Measurements from ENCODE around the gene BMP8B.
"Not testable (repeated sequence)": the region's sequence is repeated elsewhere in the genome, so short reads cannot be mapped to it uniquely, and the experiment has no call there.

BMP8B gene

DNA sequence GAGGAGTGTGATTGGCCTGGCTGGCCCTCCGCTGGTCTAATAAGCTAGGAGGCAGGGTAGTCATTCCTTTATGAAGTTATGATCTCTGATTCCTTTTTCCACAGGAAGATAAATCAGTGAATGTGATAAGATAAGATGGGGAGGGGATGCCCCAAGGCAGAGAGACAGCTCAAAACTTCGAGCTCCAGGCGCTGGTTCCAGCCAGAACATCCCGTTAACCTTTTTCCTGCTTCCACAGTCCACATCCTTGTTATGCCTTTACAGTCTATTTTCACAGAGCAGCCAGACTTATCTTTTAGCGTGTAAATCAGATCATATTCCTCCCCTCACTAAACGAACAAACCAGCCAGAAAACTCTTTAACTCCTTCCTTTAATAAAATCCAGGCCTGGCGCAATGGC is 38.5 kb upstream of the BMP8B start:
- Histone ChIP-seq H3K4me1 (ENCODE audit: insufficient read depth, low read length) (no peaks in the 10 kb centered on the region), H3K9ac (ENCODE audit: low read depth, low read length) (no peak overlapping the region), H3K27me3 (ENCODE audit: insufficient read depth, low read length) (no peaks in the 10 kb centered on the region), H3K9me3 (ENCODE audit: insufficient read depth, low read depth, low read length) (no peaks in the 10 kb centered on the region), H3K36me3 (ENCODE audit: insufficient read depth, low read depth, low read length) (no peaks in the 10 kb centered on the region), H3K27ac (ENCODE audit: low read length) (no peak overlapping the region), H3K4me3 (ENCODE audit: low read length) (no peak overlapping the region)

DNA sequence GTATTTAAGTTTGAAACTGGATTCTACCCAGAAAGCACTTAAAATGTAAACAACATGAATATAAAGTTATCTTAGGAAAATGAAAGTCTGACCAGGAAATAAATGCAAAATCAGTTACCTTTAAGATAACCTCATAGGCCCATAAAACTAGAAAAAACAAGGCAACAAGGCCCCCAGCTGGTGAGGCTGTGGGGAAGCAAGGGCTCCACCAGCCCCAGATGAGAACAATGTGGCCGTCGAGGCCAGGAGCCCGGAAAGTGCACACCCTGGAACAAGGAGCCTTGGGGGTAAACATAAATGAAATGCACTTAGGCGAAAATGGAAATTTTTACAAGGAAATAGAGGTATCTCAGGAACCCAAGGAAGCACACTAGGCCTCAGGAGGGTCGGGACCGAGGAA is 37.9 kb upstream of the BMP8B start:
- Histone ChIP-seq H3K9ac (ENCODE audit: low read depth, low read length) (no peak overlapping the region), H3K27me3 (ENCODE audit: insufficient read depth, low read length) (no peaks in the 10 kb centered on the region), H3K36me3 (ENCODE audit: insufficient read depth, low read depth, low read length) (no peaks in the 10 kb centered on the region), H3K9me3 (ENCODE audit: insufficient read depth, low read depth, low read length) (no peaks in the 10 kb centered on the region), H3K4me3 (ENCODE audit: low read length) (no peak overlapping the region), H3K4me1 (ENCODE audit: insufficient read depth, low read length) (no peaks in the 10 kb centered on the region), H3K27ac (ENCODE audit: low read length) (no peak overlapping the region)

DNA sequence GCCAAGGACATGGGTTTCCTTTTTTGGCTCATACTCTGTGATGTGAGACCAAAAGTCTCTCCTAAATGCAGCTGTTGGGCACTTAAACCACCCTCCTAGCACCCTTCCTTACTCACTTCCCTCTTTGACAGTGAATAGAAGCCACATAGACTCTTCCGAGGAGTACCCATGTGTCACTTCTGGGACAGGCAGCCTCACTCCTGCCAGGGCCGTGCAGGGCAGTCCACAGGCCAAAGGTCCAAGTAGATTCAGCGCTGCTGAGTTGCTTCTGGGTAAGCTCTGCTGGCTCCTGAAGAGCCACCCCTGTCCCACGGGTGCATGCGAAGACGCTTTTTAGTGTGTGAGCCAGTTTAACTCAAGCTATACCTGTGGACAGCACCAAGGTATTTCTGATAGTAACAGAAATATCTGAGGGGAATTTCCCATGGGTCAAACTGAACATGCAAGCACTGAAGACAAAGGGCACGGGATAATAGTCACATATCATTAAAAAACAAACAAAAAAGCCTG is 36.8 kb upstream of the BMP8B start:
- Histone ChIP-seq H3K9ac (ENCODE audit: low read depth, low read length) (no peak overlapping the region), H3K27me3 (ENCODE audit: insufficient read depth, low read length) (no peaks in the 10 kb centered on the region), H3K4me1 (ENCODE audit: insufficient read depth, low read length) (no peaks in the 10 kb centered on the region), H3K27ac (ENCODE audit: low read length) (no peak overlapping the region), H3K9me3 (ENCODE audit: insufficient read depth, low read depth, low read length) (no peaks in the 10 kb centered on the region), H3K4me3 (ENCODE audit: low read length) (no peak overlapping the region), H3K36me3 (ENCODE audit: insufficient read depth, low read depth, low read length) (no peaks in the 10 kb centered on the region)

DNA sequence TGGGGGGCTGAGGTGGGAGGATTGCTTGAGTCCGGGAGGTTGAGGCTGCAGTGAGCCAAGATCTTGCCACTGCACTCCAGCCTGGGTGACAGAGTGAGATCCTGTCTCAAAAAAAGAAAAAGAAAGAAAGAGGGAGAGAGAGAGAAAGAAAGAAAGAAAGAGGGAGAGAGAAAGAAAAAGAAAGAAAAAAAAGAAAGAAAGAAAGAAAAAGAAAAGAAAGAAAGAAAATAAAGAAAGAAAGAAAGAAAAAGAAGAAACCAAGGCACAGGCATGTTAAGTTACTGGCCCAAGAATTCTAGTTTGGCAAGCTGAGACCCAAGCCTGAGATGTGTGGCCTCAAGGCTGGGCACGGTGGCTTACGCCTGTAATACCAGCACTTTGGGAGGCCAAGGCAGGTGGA is 34.8 kb upstream of the BMP8B start:
- H3K9me3 ChIP-seq (ENCODE audit: insufficient read depth, low read depth, low read length); H3K27ac ChIP-seq (ENCODE audit: low read length); H3K27me3 ChIP-seq (ENCODE audit: insufficient read depth, low read length); H3K36me3 ChIP-seq (ENCODE audit: insufficient read depth, low read depth, low read length); H3K4me3 ChIP-seq (ENCODE audit: low read length); H3K4me1 ChIP-seq (ENCODE audit: insufficient read depth, low read length); H3K9ac ChIP-seq (ENCODE audit: low read depth, low read length): not testable (repeated sequence)

DNA sequence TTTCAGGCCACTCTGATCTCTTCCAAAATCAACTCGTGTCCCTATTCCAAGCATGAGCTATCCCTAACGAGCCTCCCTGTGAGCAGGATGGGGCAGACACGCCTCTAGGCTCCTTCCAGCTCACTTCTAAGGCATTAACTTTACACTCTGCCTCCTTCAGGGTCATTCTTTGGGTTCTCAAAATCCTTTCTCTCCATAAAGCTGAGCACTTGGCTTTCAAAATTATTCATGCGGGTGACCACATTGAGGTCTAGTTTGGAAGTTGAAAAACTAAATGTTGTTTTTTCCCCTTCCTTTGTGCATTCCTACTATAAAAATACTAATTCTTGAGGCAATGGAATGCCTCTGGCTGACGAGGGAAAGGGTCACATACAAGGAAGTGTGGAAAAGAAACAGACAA is 33.5 kb upstream of the BMP8B start:
- H3K27ac ChIP-seq (ENCODE audit: low read length), result no peak overlapping the region
- H3K4me1 ChIP-seq (ENCODE audit: insufficient read depth, low read length), result no peaks in the 10 kb centered on the region
- H3K4me3 ChIP-seq (ENCODE audit: low read length), result no peak overlapping the region
- no peaks in the 10 kb centered on the region for H3K27me3 ChIP-seq (ENCODE audit: insufficient read depth, low read length)
- H3K9ac ChIP-seq (ENCODE audit: low read depth, low read length), result no peak overlapping the region
- H3K9me3 ChIP-seq (ENCODE audit: insufficient read depth, low read depth, low read length), result no peaks in the 10 kb centered on the region
- H3K36me3 ChIP-seq (ENCODE audit: insufficient read depth, low read depth, low read length), result no peaks in the 10 kb centered on the region

DNA sequence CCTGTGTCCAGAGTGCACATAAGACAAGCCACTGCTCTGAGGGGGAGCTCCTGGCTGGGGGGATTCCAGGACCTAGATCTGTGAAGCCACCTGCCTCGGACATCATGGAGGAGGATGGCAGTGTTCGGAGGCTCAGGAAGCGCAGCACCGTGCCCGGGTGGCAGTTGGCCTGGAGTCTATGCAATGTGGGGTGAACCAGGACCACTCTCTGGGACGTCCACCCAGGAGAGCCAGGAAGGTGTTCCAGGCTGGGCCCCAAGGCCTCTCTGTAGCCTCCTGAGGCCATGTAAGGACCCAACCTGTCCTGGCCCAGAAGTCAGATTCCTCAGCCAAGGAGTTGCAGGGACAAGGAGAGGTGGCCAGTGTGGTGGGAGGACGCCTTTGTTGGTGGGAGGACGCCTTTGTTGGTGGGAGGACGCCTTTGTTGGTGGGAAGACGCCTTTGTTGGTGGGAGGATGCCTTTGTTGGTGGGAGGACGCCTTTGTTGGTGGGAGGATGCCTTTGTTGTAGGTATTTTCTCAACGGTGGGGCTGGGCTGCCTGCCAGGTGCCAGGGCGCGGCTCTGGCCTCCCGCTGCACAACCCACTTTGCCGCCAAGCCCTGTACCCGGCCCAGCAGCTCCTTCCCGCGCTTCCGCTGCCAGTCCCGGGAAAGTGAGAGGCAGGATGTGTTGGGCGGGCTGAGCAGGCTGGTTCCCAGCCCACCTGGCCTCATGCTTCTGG is 30.6 kb upstream of the BMP8B start:
- H3K36me3 ChIP-seq (ENCODE audit: insufficient read depth, low read depth, low read length), result no peaks in the 10 kb centered on the region
- H3K4me1 ChIP-seq (ENCODE audit: insufficient read depth, low read length), result no peaks in the 10 kb centered on the region
- H3K9ac ChIP-seq (ENCODE audit: low read depth, low read length), result no peak overlapping the region
- H3K27ac ChIP-seq (ENCODE audit: low read length), result no peak overlapping the region
- no peaks in the 10 kb centered on the region for H3K9me3 ChIP-seq (ENCODE audit: insufficient read depth, low read depth, low read length)
- no peak overlapping the region for H3K4me3 ChIP-seq (ENCODE audit: low read length)
- no peaks in the 10 kb centered on the region for H3K27me3 ChIP-seq (ENCODE audit: insufficient read depth, low read length)

DNA sequence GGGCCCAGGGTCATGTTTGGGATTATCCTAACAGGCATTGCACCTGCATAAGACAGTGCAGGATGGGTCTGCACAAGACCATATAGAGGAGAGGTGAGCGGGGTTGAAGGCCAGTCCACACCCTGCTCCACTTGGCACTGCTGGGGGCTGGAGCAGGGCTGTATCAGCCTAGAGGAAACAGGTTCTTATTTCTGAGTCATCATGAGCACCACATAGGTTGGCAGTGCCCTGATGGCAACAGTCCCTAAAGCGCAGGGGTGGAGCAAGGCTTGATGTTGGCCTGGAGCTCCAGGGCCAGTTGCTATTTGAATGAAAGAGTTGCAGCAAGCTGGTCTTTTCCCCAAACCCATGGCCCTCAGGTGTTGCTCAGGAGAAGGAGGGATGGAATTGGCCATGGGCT is 29.8 kb upstream of the BMP8B start:
- Histone ChIP-seq H3K9me3 (ENCODE audit: insufficient read depth, low read depth, low read length) (no peaks in the 10 kb centered on the region), H3K4me3 (ENCODE audit: low read length) (no peak overlapping the region), H3K27me3 (ENCODE audit: insufficient read depth, low read length) (no peaks in the 10 kb centered on the region), H3K4me1 (ENCODE audit: insufficient read depth, low read length) (no peaks in the 10 kb centered on the region), H3K36me3 (ENCODE audit: insufficient read depth, low read depth, low read length) (no peaks in the 10 kb centered on the region), H3K9ac (ENCODE audit: low read depth, low read length) (no peak overlapping the region), H3K27ac (ENCODE audit: low read length) (no peak overlapping the region)

DNA sequence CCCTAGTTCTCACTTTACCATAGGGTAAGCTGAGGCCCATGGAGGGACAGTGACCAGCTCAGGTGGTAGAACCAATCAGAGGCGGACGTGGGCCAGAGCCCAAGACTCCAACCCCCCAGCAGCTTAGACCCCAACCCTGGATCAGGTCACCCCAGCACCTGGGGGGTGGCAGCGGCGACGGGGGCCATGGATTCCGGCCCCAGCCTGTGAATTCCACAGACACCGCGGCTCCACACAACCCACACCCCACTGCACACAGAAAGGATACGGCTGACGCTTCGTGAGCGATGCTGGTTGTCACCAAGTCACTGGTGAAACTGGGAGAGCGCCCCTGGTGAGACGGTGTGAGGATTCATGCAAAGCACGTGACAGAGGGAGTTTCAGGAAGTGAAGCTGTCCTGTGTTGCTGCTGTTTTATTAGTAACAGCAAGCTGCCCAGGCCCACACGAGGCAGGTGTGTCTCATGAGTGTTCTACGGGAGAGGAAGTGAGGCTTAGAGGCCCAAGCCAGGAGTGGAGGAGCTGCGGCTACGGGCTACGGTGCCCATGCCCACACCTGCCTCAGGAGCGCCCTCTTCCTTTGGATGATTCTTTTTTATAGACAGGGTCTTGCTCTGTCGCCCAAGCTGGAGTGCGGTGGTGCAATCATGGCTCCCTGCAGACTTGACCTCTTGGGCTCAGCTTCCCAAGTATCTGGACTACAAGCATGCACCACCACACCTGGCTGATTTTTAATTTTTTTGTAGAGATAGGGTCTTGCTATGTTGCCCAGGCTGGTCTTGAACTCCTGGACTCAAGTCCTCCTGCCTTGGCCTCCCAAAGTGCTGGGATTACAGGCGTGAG is 28.6 kb upstream of the BMP8B start:
- not testable (repeated sequence) for H3K9ac ChIP-seq (ENCODE audit: low read depth, low read length); H3K27ac ChIP-seq (ENCODE audit: low read length); H3K9me3 ChIP-seq (ENCODE audit: insufficient read depth, low read depth, low read length); H3K4me1 ChIP-seq (ENCODE audit: insufficient read depth, low read length); H3K27me3 ChIP-seq (ENCODE audit: insufficient read depth, low read length); H3K4me3 ChIP-seq (ENCODE audit: low read length); H3K36me3 ChIP-seq (ENCODE audit: insufficient read depth, low read depth, low read length)

DNA sequence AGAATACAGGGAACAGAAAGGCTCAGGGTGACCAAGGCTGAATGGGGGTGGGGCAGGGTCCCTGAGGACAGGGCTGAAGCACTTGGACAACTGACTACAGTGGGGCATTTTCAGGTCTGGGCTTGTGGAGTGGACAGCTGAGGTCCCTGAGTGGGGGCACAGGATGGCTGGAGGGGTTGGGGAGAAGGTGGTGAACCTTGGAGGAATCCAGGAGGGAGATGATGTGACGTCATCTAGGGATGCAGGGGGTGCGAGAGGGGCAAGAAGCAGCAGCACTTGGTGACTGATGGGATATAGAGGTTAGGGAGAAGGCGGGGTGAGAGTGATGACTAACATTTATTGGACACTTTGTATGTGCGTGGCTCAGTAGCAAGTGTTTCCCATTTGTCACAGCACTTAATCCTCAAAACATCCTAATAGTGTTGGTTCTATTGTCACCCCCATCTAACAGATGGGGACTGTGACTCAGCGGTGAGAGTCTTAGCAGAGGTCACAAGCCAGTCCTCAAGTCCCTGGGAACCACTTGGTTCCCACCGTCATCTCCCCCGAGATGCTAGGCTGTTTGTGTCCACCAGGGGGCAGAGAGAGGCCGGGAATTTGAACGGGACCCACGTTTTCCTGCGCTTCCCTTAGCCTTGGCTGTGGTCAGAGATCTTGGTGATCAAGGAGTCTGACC is 27.9 kb upstream of the BMP8B start:
- Histone ChIP-seq H3K36me3 (ENCODE audit: insufficient read depth, low read depth, low read length) (no peaks in the 10 kb centered on the region), H3K9ac (ENCODE audit: low read depth, low read length) (no peak overlapping the region), H3K9me3 (ENCODE audit: insufficient read depth, low read depth, low read length) (no peaks in the 10 kb centered on the region), H3K27me3 (ENCODE audit: insufficient read depth, low read length) (no peaks in the 10 kb centered on the region), H3K4me3 (ENCODE audit: low read length) (no peak overlapping the region), H3K4me1 (ENCODE audit: insufficient read depth, low read length) (no peaks in the 10 kb centered on the region), H3K27ac (ENCODE audit: low read length) (no peak overlapping the region)

DNA sequence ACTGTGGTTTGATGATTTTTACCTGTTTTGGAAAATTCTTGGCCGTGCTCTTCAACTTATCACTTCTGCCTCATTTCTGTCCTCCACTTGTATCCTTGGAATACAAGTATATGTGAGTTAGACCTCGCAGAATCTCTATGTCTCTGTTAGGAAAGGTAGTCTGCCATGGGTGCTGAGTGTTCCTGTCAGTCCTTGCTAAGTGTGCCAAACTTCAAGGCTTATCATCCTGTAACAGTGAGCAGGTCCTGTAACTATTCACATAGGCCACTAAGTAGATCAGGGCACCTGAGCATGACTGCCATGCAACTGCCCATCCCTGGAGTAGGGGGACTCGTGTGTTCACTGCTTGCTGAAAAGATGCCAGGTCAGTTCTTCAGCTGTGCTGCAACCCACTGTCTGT is 24.2 kb upstream of the BMP8B start:
- Histone ChIP-seq H3K9ac (ENCODE audit: low read depth, low read length) (no peak overlapping the region), H3K4me3 (ENCODE audit: low read length) (no peak overlapping the region), H3K27me3 (ENCODE audit: insufficient read depth, low read length) (no peaks in the 10 kb centered on the region), H3K27ac (ENCODE audit: low read length) (no peak overlapping the region), H3K4me1 (ENCODE audit: insufficient read depth, low read length) (no peaks in the 10 kb centered on the region), H3K36me3 (ENCODE audit: insufficient read depth, low read depth, low read length) (no peaks in the 10 kb centered on the region), H3K9me3 (ENCODE audit: insufficient read depth, low read depth, low read length) (no peaks in the 10 kb centered on the region)

DNA sequence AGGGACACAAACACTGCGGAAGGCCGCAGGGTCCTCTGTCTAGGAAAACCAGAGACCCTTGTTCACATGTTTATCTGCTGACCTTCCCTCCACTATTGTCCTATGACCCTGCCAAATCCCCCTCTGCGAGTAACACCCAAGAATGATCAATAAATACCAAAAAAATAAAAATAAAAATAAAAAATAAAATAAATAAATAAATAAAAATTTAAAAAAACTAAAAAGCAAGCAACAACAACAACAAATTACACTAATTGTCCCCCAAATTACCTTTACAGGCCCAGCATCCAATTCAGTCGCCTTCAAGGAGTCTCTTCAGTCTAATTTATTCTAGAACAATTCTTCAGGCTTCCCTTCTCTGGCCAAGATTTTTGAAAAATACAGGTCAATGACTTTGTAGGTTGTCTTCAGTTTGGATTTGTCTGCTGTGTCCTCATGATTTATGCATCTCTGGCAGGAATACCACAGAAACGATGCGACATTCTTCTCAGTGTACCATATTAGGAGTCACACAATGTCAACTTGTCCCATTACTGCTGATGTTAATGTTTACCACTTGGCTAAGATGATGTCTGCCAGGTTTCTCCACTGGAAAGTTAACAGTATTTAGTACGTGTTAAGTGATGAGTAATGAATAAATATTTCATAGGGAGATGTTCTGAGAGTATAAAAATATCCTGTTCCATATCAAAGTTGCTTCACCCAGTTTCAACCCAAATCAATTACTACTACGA is 20.3 kb upstream of the BMP8B start:
- H3K9me3 ChIP-seq (ENCODE audit: insufficient read depth, low read depth, low read length), result no peaks in the 10 kb centered on the region; the same call in 1 of the 2 replicates
- H3K27me3 ChIP-seq (ENCODE audit: insufficient read depth, low read length), result no peaks in the 10 kb centered on the region

More for the DNA sequence above, 20.3 kb upstream of the BMP8B start:
- Histone ChIP-seq H3K27ac (ENCODE audit: low read length) (no peak overlapping the region), H3K4me3 (ENCODE audit: low read length) (no peak overlapping the region), H3K4me1 (ENCODE audit: insufficient read depth, low read length) (0 out of 2 replicates have a peak, but pooled peaks cover under 1% of the 10 kb centered on the region), H3K36me3 (ENCODE audit: insufficient read depth, low read depth, low read length) (no peaks in the 10 kb centered on the region), H3K9ac (ENCODE audit: low read depth, low read length) (no peak overlapping the region)

All from iPS-20b (cell line).